Breast epithelium (tissue), 3 donors: ENCODE results near the gene SH2D1A.

Experiments used
- POLR2A ChIP-seq: fragments of 450-650 bp; IDR thresholded peaks from one replicate; pipeline ENCODE4 v1.6.1; 2016; ENCODE audit warnings: antibody characterized with exemption, mild to moderate bottlenecking, moderate library complexity
- POLR2AphosphoS5 ChIP-seq, 3 donors: sonication (generic); formaldehyde crosslinking; IDR thresholded peaks; one replicate each; pipeline ENCODE4 v1.6.1; 2017; ENCODE audit warnings: antibody characterized with exemption in 3 of 3
- TF ChIP-seq, protein P1 (sequence below), 3 donors: fragments of 450-650 bp; IDR thresholded peaks; one replicate each; pipeline ENCODE4 v1.5.1; 2016 to 2017; ENCODE audit warnings: antibody characterized with exemption in 3 of 3, mild to moderate bottlenecking in 3 of 3, moderate library complexity in 3 of 3

DNA sequence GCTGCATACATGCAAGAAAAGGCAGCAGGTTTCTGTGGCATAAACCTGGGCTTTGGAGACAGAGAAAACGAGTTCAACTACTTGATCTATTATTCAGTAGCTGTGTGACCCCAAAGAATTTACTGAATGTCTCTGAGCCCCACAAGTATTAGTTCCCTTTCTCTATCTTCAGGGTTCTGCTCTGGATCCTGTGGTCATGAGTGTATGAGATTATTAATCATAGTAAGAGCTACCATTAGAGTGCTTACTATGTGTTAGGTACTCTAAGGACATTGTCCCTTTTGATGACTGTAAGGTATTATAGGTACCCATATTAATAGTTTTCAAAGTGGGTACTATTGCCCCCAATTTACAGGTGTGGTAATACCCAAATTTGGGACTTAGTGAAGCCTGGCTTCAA, 8.4 kb upstream of the SH2D1A start:
- no peak for TF ChIP-seq POLR2A
- TF ChIP-seq, protein P1, sequence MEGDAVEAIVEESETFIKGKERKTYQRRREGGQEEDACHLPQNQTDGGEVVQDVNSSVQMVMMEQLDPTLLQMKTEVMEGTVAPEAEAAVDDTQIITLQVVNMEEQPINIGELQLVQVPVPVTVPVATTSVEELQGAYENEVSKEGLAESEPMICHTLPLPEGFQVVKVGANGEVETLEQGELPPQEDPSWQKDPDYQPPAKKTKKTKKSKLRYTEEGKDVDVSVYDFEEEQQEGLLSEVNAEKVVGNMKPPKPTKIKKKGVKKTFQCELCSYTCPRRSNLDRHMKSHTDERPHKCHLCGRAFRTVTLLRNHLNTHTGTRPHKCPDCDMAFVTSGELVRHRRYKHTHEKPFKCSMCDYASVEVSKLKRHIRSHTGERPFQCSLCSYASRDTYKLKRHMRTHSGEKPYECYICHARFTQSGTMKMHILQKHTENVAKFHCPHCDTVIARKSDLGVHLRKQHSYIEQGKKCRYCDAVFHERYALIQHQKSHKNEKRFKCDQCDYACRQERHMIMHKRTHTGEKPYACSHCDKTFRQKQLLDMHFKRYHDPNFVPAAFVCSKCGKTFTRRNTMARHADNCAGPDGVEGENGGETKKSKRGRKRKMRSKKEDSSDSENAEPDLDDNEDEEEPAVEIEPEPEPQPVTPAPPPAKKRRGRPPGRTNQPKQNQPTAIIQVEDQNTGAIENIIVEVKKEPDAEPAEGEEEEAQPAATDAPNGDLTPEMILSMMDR (IDR thresholded peaks at IDR 0.05), result no peak
- no peak for TF ChIP-seq POLR2AphosphoS5 (IDR thresholded peaks at IDR 0.05)
